ENCODE measurements around the gene HCFC1R1. TPM values are rescaled to one million over a fixed set of nuclear protein-coding genes. Genes with fewer than 3 reads are reported as not detected.

The HCFC1R1 gene
- total RNA-seq, 1 experiment from 2014 or later: 16.2 TPM

DNA sequence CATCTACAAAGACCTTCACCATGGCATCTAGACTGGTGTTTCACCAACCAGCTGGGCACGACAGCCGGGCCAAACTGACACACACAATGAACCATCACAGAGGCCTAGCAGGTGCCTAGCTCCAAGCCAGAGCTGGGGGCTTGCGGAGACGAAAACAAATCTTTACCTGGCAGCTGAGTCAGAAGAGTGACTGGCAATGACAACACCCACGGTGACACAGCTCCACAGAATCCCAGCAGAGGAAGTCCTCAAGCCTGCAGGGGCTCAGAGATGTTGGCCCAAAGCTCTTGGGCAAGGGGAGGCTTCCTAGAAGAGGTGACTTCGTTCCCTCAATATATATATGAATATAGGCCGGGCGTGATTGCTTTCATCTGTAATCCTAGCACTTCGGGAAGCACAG lies 27.8 kb upstream of the HCFC1R1 start:
- Histone ChIP-seq H3K27me3 (replicated peaks) (peaks cover 41% of the 10 kb centered on the region), H3K36me3 (no peaks in the 10 kb centered on the region), H3K4me1 (replicated peaks) (no peaks in the 10 kb centered on the region), H3K9me3 (replicated peaks) (no peaks in the 10 kb centered on the region), H3K4me3 (no peak overlapping the region), H3K27ac (no peak overlapping the region)
- no peak for DNase-seq (ENCODE audit: low read depth in 1 of 2, low spot score in 2 of 2)

DNA sequence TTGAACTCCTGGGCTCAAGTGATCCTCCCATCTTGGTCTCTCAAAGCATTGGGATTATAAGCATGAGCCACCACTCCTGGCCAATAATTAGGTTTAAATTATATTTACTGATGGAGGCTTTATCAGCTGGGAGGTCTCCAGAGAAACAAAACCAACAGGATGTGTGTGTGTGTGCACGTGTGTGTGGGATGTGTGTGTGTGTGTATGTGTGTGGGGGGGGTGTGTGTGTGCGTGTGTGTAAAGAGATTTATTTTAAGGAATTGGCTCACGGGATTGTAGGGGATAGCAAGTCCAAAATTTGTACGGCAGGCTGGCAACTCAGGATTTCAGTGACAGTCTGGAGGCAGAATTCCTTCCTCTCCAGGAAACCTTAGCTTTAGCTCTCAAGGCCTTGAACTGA lies 27.3 kb upstream of the HCFC1R1 start:
- H3K4me1 ChIP-seq (replicated peaks): peaks cover 3% of the 10 kb centered on the region
- H3K27me3 ChIP-seq (replicated peaks): peaks cover 46% of the 10 kb centered on the region
- no peaks in the 10 kb centered on the region for H3K36me3 ChIP-seq
- no peak overlapping the region for H3K27ac ChIP-seq
- no peak overlapping the region for H3K4me3 ChIP-seq
- no peak for DNase-seq (ENCODE audit: low read depth in 1 of 2, low spot score in 2 of 2)
- no peaks in the 10 kb centered on the region for H3K9me3 ChIP-seq (replicated peaks)

DNA sequence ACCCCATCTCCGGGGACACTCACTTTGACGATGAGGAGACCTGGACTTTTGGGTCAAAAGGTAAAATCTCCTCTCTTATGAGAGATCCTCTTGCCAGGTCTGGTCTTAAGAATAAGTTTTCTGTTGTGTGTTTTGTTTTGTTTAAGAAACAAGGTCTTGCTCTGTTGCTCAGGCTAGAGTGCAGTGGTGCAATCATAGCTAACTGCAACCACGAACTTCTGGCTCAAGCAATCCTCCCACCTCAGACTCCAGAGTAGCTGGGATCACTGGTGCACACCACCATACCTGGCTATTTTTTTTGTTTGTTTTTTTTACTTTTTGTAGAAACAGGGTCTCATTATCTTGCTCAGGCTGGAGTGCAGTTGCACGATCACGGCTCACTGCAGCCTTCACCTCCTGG lies 26.7 kb upstream of the HCFC1R1 start:
- H3K27ac ChIP-seq: no peak overlapping the region
- peaks cover 52% of the 10 kb centered on the region for H3K27me3 ChIP-seq (replicated peaks)
- no peak overlapping the region for H3K4me3 ChIP-seq
- peaks cover 2% of the 10 kb centered on the region; the same call in 1 of the 2 replicates for H3K9me3 ChIP-seq (replicated peaks)
- no peaks in the 10 kb centered on the region for H3K36me3 ChIP-seq
- DNase-seq (ENCODE audit: low read depth in 1 of 2, low spot score in 2 of 2): no peak
- H3K4me1 ChIP-seq (replicated peaks): peaks cover 7% of the 10 kb centered on the region

DNA sequence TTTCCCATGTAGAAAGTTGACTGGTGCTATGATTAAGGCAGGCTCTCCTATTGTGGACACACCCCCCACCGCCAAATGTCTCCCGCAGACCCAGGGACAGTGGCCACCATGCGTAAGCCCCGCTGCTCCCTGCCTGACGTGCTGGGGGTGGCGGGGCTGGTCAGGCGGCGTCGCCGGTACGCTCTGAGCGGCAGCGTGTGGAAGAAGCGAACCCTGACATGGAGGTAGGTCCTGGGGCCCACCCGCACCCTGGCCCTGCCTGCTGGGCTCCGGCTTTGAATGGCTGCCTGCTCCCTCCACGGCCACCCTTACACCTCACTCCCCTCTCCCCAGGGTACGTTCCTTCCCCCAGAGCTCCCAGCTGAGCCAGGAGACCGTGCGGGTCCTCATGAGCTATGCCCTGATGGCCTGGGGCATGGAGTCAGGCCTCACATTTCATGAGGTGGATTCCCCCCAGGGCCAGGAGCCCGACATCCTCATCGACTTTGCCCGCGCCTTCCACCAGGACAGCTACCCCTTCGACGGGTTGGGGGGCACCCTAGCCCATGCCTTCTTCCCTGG lies 26.3 kb upstream of the HCFC1R1 start:
- H3K4me3 ChIP-seq: no peak overlapping the region
- H3K9me3 ChIP-seq (replicated peaks): peaks cover 6% of the 10 kb centered on the region
- no peaks in the 10 kb centered on the region for H3K36me3 ChIP-seq
- H3K27ac ChIP-seq: no peak overlapping the region
- H3K27me3 ChIP-seq (replicated peaks): peaks cover 56% of the 10 kb centered on the region
- no peak for DNase-seq (ENCODE audit: low read depth in 1 of 2, low spot score in 2 of 2)
- peaks cover 11% of the 10 kb centered on the region for H3K4me1 ChIP-seq (replicated peaks)

- H3K36me3 ChIP-seq: no peaks in the 10 kb centered on the region
- peaks cover 13% of the 10 kb centered on the region for H3K4me1 ChIP-seq (replicated peaks)
- DNase-seq (ENCODE audit: low read depth in 1 of 2, low spot score in 2 of 2): no peak
- H3K9me3 ChIP-seq (replicated peaks): peaks cover 9% of the 10 kb centered on the region
- H3K27ac ChIP-seq: no peak overlapping the region
- H3K4me3 ChIP-seq: no peak overlapping the region
- peaks cover 77% of the 10 kb centered on the region for H3K27me3 ChIP-seq (replicated peaks)
Observed at GRCh38 chr16:3047387-3047720, 23.6 kb upstream of the HCFC1R1 start.

- peaks cover 13% of the 10 kb centered on the region for H3K4me1 ChIP-seq (replicated peaks)
- H3K27me3 ChIP-seq (replicated peaks): peaks cover 77% of the 10 kb centered on the region
- no peak for DNase-seq (ENCODE audit: low read depth in 1 of 2, low spot score in 2 of 2)
- H3K36me3 ChIP-seq: no peaks in the 10 kb centered on the region
- no peak overlapping the region for H3K4me3 ChIP-seq
- no peak overlapping the region for H3K27ac ChIP-seq
- peaks cover 9% of the 10 kb centered on the region for H3K9me3 ChIP-seq (replicated peaks)
Observed at GRCh38 chr16:3046641-3047386, 23.1 kb upstream of the HCFC1R1 start.

DNA sequence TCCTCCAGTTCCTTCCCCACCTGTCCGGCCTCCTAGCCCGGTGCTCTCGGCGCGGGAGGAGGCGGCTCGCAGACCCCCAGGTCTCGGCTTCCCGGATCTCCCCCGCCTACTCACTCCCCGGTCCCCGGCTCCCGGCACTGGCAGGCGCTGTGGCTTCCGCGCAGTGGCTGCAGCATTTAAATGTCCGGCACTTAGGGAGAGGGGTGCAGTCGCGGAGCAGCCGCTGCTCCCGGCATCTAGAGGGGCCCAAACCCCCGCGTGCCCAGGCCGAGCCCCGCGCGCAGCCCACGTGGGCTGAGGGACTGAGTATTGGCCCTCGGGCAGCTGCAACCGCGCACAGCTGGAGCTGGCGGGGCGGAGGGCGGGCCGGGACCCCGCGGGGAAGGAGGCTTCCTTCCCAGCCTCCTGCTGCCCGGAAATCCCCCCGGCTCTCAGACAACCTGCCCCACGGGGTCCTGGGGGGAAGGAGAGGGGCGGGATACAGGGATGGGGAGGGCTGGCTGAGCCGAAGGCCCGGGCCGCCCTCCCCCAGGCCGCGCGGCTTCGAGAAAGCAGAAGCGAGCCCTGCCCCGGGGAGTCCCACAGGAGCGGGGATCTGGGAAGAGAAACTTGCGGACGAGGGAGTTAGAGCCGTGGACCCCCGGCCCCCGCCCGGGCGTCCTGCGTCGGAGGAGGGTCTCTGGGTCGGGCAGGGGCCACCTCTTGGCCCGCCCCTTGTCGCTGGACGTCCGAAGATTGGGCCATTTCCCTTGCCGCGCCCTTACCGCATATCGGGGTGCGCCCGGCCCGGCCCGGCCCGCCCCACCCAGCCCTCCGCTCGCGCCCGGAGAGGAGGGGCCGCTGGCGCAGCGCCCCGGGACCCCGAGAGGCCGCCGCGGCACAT lies 22.3 kb upstream of the HCFC1R1 start, which contains the start of gene MMP25:
Gene MMP25, plus strand, starts transcription at position 804 of the 883 bp plus-strand sequence. CDS start 357 bp downstream, outside the sequence.
- H3K36me3 ChIP-seq: no peaks in the 10 kb centered on the region
- no peak for DNase-seq (ENCODE audit: low read depth in 1 of 2, low spot score in 2 of 2)
- peaks cover 83% of the 10 kb centered on the region for H3K27me3 ChIP-seq (replicated peaks)
- no peak within 1 kb of the TSS for H3K27ac ChIP-seq
- H3K9me3 ChIP-seq (replicated peaks): peaks cover 9% of the 10 kb centered on the region
- peak within 1 kb of the TSS; percentile 20 for H3K4me3 ChIP-seq
- H3K4me1 ChIP-seq (replicated peaks): peaks cover 13% of the 10 kb centered on the region

DNA sequence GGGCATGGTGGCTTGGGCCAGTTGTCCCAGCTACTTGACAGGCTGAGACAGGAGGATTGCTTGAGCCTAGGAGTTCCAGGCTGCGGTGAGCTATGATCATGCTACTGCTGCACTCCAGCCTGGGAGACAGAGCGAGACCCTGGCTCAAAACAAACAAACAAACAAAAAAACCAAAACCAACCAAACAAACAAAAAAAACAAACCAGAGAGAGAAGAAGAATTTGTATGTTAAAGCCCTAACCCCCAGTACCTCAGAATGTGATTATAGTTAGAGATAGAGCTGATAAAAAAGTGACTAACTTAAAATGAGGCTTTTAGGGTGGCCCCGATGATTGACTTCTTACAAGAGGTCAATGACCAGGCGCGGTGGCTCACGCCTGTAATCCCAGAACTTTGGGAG lies 21.0 kb upstream of the HCFC1R1 start:
- H3K27ac ChIP-seq: no peak overlapping the region
- H3K9me3 ChIP-seq (replicated peaks): peaks cover 9% of the 10 kb centered on the region
- DNase-seq (ENCODE audit: low read depth in 1 of 2, low spot score in 2 of 2): no peak
- no peaks in the 10 kb centered on the region for H3K36me3 ChIP-seq
- peaks cover 81% of the 10 kb centered on the region for H3K27me3 ChIP-seq (replicated peaks)
- H3K4me3 ChIP-seq: no peak overlapping the region
- H3K4me1 ChIP-seq (replicated peaks): peaks cover 13% of the 10 kb centered on the region

GRCh38 chr16:3042376-3042775 lies 18.6 kb upstream of the HCFC1R1 start:
- Histone ChIP-seq H3K4me3 (no peak overlapping the region), H3K27me3 (replicated peaks) (peaks cover 74% of the 10 kb centered on the region), H3K4me1 (replicated peaks) (peaks cover 13% of the 10 kb centered on the region), H3K36me3 (no peaks in the 10 kb centered on the region), H3K27ac (no peak overlapping the region), H3K9me3 (replicated peaks) (peaks cover 9% of the 10 kb centered on the region)
- no peak for DNase-seq (ENCODE audit: low read depth in 1 of 2, low spot score in 2 of 2)

- no peak overlapping the region for H3K27ac ChIP-seq
- H3K4me1 ChIP-seq (replicated peaks): no peaks in the 10 kb centered on the region
- DNase-seq (ENCODE audit: low read depth in 1 of 2, low spot score in 2 of 2): no peak
- H3K36me3 ChIP-seq: no peaks in the 10 kb centered on the region
- H3K9me3 ChIP-seq (replicated peaks): no peaks in the 10 kb centered on the region
- H3K4me3 ChIP-seq: no peak overlapping the region
- peaks cover 64% of the 10 kb centered on the region for H3K27me3 ChIP-seq (replicated peaks)
Observed at GRCh38 chr16:3038896-3039295, 15.2 kb upstream of the HCFC1R1 start.

GRCh38 chr16:3038256-3038655 lies 14.5 kb upstream of the HCFC1R1 start:
- DNase-seq (ENCODE audit: low read depth in 1 of 2, low spot score in 2 of 2): no peak
- Histone ChIP-seq H3K9me3 (replicated peaks) (no peaks in the 10 kb centered on the region), H3K4me1 (replicated peaks) (no peaks in the 10 kb centered on the region), H3K27me3 (replicated peaks) (peaks cover 66% of the 10 kb centered on the region), H3K4me3 (no peak overlapping the region), H3K36me3 (no peaks in the 10 kb centered on the region), H3K27ac (no peak overlapping the region)

DNA sequence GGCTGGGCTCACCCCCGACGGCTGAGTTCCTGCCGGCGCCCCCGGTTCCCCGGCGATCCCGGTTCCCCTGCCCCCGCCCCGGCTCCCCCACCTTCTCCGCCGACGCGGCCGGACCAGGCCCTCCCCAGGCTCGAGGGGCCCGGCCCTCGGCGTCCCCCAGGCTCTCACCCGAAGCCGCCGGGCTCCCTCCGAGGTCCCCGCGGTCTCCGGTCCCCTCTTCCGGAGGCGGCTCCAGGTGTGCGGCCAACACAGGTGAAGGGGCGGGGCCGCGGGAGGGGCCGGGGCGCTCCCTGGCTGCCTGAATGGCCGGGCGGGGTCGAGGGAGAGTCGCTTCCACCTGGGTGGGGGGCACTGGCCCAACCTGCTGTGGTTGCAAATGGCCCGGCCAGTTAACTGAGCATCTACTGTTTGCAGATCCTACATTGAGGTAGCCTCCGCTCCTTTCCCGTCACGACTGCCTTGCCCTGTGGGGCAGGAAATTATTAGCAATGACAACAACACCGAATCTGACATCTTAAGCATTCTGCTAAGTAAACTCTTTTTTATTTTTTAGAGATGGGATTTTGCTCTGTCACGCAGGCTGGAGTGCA lies 13.1 kb upstream of the HCFC1R1 start, which contains the start of gene BICDL2:
Gene BICDL2, minus strand, starts transcription at position 219 of the 590 bp plus-strand sequence. CDS start 1,448 bp downstream, outside the sequence.
- Histone ChIP-seq H3K27ac (no peak within 1 kb of the TSS), H3K4me1 (replicated peaks) (no peaks in the 10 kb centered on the region), H3K27me3 (replicated peaks) (peaks cover 73% of the 10 kb centered on the region), H3K4me3 (no peak within 1 kb of the TSS), H3K36me3 (no peaks in the 10 kb centered on the region), H3K9me3 (replicated peaks) (no peaks in the 10 kb centered on the region)
- no peak for DNase-seq (ENCODE audit: low read depth in 1 of 2, low spot score in 2 of 2)

- Histone ChIP-seq H3K27me3 (replicated peaks) (peaks cover 75% of the 10 kb centered on the region), H3K36me3 (no peaks in the 10 kb centered on the region), H3K4me1 (replicated peaks) (no peaks in the 10 kb centered on the region), H3K4me3 (no peak overlapping the region), H3K9me3 (replicated peaks) (no peaks in the 10 kb centered on the region), H3K27ac (no peak overlapping the region)
- DNase-seq (ENCODE audit: low read depth in 1 of 2, low spot score in 2 of 2): no peak
Observed at GRCh38 chr16:3035972-3036725, 12.4 kb upstream of the HCFC1R1 start.
